ENCODE measurements around the gene MCC.

MCC gene

DNA sequence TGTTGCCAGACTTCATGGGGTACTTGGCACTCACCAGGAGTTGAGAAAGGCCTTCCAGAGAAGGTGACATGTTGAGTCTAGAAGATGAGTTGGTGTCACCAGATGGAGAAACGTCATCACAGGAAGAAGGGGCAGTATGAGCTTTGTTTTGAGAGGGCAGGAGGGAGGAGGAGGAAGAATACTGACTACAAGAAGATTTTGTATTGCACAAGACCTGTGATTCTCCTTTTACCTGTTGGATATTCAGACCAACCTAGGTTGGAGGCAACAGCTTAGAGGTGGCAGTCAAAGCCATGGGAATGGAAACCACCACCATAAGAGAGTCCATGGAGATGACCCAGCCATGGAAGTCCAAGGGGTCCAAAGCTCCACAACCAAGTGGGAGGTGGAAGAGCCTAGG lies 207.7 kb downstream of the MCC start:
- TF ChIP-seq, protein P1, sequence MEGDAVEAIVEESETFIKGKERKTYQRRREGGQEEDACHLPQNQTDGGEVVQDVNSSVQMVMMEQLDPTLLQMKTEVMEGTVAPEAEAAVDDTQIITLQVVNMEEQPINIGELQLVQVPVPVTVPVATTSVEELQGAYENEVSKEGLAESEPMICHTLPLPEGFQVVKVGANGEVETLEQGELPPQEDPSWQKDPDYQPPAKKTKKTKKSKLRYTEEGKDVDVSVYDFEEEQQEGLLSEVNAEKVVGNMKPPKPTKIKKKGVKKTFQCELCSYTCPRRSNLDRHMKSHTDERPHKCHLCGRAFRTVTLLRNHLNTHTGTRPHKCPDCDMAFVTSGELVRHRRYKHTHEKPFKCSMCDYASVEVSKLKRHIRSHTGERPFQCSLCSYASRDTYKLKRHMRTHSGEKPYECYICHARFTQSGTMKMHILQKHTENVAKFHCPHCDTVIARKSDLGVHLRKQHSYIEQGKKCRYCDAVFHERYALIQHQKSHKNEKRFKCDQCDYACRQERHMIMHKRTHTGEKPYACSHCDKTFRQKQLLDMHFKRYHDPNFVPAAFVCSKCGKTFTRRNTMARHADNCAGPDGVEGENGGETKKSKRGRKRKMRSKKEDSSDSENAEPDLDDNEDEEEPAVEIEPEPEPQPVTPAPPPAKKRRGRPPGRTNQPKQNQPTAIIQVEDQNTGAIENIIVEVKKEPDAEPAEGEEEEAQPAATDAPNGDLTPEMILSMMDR (conservative IDR thresholded peaks at IDR 0.05), result no peak
- TF ChIP-seq ZFX (IDR thresholded peaks at IDR 0.05), result no peak
- no peak overlapping the region for H3K27ac ChIP-seq

DNA sequence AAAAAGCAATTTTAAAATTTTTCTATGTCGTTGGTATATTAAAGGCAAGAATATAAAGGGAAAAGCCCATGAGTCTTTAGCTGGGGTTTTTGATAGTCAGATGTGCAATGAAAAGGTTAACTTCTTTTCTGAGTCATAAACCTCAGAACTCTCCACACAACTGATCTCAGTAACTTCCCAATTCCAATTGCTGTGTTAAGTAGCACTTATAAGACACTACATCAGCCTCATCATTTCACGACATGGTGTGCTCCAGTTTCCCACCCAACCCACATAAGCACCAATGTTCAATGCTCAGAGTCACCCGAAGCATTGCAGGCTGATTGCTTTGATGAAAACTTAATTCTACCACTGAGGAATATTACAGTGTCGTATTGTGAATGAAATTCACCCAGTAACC lies 209.3 kb downstream of the MCC start:
- H3K27ac ChIP-seq, result no peak overlapping the region
- TF ChIP-seq, protein P1 (conservative IDR thresholded peaks at IDR 0.05), result no peak
- TF ChIP-seq ZFX (IDR thresholded peaks at IDR 0.05), result no peak

DNA sequence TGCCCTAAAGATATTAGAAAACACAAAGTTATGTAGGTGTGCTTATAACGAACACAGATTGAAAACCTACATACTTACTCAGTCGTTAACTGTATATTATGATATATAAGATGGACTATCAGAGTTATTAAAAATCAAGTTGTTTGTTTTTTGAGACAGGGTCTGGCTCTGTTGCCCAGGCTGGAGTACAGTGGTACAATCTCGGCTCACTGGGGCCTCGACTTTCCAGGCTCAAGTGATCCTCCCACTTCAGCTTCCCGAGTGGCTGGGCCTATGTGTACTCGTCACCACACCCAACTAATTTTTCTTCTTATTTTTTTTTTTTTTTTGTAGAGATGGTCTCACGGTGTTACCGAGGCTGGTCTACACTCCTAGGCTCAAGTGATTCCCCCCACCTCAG lies 211.8 kb downstream of the MCC start:
- H3K27ac ChIP-seq, result no peak overlapping the region
- TF ChIP-seq, protein P1 (conservative IDR thresholded peaks at IDR 0.05), result no peak
- no peak for TF ChIP-seq ZFX (IDR thresholded peaks at IDR 0.05)

DNA sequence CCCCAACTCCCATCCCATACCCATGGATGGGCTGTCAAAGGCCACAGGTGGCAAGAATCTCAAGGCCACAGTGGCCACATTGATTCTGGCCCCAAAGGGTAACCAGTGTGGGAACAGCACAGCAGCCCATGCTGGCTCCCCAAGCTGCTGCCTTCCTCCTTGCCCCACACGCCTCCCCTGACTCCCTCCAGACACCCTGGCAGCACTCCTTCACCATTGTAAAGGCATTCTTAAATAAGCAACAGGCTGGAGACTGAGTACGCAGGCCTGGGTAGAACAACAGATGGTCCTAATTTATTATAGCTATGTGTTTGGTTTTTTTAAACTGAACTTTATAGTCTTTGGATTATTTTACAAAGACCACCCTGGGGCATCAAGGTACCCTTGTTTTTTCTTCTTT lies 212.3 kb downstream of the MCC start:
- TF ChIP-seq, protein P1 (conservative IDR thresholded peaks at IDR 0.05), result no peak
- no peak for TF ChIP-seq ZFX (IDR thresholded peaks at IDR 0.05)
- no peak overlapping the region for H3K27ac ChIP-seq

DNA sequence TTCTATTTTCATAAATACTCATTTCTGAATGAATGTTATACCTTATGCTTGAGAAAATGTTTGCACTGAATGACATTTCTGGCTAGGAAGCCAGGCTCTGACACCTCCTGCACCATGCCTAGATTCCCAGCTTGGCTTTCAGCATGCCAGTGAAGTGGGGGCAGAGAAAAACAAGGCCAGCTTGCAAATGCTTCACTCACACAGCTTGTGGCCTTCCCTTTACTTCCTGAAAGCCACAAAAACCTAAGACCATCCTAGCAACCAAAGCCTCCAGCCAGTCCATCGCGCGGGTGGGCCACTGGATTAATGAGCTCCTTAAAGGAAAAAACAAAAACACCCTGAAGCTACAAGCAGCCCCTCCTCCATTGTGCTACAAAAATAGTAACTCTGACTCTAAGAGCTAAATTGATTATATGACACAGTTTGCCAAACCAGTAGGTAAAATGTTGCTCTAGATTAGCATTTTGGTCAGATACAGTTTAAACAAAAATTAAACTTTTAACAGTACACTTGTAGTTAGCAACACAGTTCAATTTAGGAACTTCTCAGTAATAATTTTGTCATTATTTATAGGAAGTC lies 213.3 kb downstream of the MCC start:
- H3K27ac ChIP-seq, result no peak overlapping the region
- TF ChIP-seq, protein P1 (conservative IDR thresholded peaks at IDR 0.05), result no peak
- TF ChIP-seq ZFX (IDR thresholded peaks at IDR 0.05), result no peak

DNA sequence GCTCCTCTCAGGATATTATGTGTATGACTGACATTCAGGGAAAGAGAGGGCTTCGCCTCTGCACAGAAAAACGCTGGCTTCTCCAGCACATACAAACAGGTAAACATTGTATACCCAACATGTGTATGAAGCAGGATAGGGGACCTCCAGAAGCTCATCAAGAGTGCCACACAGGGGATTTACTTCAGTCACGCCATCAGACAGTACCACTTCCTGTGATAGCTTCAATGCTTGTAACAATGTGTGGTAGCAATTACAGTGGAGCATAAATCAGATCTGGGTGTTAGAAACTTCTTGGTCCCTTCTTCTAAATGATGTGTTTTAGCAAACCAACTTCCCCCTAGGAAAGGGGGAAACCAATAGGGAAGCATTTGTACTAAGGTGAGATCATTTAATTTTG lies 214.3 kb downstream of the MCC start:
- TF ChIP-seq ZFX (IDR thresholded peaks at IDR 0.05), result no peak
- no peak overlapping the region for H3K27ac ChIP-seq

DNA sequence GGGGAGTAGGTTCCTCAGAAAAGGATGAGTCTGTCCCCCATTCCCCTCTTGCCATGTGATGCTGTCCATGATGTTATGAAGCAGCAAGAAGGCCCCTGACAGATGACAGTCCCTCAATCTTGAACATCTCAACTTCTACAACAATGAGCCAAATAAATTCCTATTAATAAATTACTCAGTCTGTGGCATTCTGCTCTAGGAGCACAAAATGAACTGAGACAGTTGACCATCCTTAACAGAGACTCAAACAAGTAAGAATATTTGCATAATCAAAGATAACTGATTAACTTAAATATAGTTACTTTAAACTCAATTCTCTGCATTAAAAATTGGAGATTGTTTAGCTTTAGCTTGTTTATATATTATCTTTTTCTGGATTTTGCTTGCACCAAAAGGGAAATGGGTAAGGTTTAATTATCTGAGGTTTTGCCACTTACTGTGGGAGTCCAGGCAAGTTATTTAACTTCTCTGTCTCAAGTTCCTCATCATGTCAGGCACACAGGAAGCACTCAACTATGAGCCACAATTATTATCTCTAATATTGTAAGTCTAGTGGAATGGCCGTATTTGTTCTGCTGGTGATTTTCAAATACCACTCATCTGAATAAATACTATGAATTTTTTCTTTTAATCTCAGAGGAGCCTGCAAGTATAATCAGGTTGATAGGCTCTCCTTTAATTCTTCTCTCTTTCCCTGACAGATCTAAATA lies 216.4 kb downstream of the MCC start:
- no peak overlapping the region for H3K27ac ChIP-seq
- TF ChIP-seq ZFX (IDR thresholded peaks at IDR 0.05), result no peak
- TF ChIP-seq, protein P1 (conservative IDR thresholded peaks at IDR 0.05), result no peak

DNA sequence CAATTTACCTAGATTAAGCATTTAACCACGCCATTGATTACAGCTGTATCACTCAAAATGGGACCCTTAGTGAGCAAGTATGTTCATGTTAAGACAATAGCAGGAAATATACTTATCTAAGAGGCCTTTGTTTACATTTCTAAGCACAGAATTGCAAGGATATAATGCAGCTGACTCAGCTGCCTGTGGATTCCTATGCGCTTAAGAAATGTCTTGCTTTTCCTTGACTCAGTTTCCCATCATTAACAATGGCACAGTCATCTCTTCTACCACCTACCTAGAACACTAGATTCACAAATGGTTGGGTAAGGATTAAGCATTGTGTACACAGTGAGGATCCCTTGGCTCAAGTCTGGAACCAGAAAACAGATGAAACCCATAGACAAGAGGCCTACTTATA lies 217.2 kb downstream of the MCC start:
- TF ChIP-seq ZFX (IDR thresholded peaks at IDR 0.05), result no peak
- TF ChIP-seq, protein P1 (conservative IDR thresholded peaks at IDR 0.05), result no peak
- no peak overlapping the region for H3K27ac ChIP-seq
